Measurements from ENCODE around the gene EYA2. TPM values are rescaled to one million over a fixed set of nuclear protein-coding genes. Genes with fewer than 3 reads are reported as not detected.

EYA2 gene
- total and polyA plus RNA-seq, 4 donors: 1.6 to 4.4 (median 2.1) TPM

DNA sequence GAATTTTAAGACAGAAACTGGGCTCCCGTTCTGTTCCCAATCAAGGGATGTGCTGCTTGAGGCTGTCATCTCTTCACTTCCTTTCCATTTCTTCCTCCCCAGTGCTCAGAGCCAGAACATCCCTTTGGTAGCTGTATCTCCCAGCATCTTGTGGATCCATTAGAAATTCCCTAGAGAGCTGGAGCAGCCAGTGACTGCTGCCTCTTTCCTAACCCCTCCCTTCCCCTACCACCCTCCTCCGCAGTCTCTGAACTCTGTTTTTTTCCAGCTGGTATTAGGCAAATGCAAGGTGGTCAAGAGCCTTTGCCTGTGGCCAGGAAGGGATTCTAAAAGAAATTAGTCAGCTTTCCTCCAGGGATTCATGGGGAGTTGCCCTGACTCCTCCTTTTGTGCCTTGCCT is 208.0 kb downstream of the EYA2 start:
- Histone ChIP-seq H3K9me3 (ENCODE audit: control insufficient read depth in 4 of 4, insufficient read depth in 3 of 4, low read length in 3 of 4) (peaks cover 0 to 8% (median 1%) of the 10 kb centered on the region in 4 donors), H3K9ac (ENCODE audit: insufficient read depth in 1 of 2, low read length in 2 of 2) (no peak overlapping the region), H3K36me3 (ENCODE audit: control insufficient read depth in 4 of 4, insufficient read depth in 4 of 4, low read length in 4 of 4) (no peaks in the 10 kb centered on the region), H3K27ac (ENCODE audit: low read depth in 1 of 2, low read length in 1 of 2) (no peak overlapping the region), H3K4me1 (ENCODE audit: control insufficient read depth in 5 of 5, insufficient read depth in 5 of 5, low read length in 5 of 5) (peaks cover 0 to 8% (median 3%) of the 10 kb centered on the region in 5 donors), H3K4me3 (no peak overlapping the region), H3K27me3 (ENCODE audit: control insufficient read depth in 3 of 3, insufficient read depth in 3 of 3, low read length in 2 of 3) (no peaks in the 10 kb centered on the region)
- no peak for TF ChIP-seq CTCF (IDR thresholded peaks at IDR 0.05; ENCODE audit: control extremely low read depth, extremely low read depth)
- whole genome bisulfite sequencing, 2 donors: 59 to 61% methylated on average over 2 of the region's 2 CpGs
- DNase-seq (no peak), ATAC-seq (ENCODE audit: insufficient read depth, low FRiP score) (no peak)

- Histone ChIP-seq H3K9me3 (ENCODE audit: control insufficient read depth in 4 of 4, insufficient read depth in 3 of 4, low read length in 3 of 4) (peaks cover 0 to 19% (median 3%) of the 10 kb centered on the region in 4 donors), H3K9ac (ENCODE audit: insufficient read depth in 1 of 2, low read length in 2 of 2) (no peak overlapping the region), H3K36me3 (ENCODE audit: control insufficient read depth in 4 of 4, insufficient read depth in 4 of 4, low read length in 4 of 4) (no peaks in the 10 kb centered on the region), H3K27me3 (ENCODE audit: control insufficient read depth in 3 of 3, insufficient read depth in 3 of 3, low read length in 2 of 3) (no peaks in the 10 kb centered on the region), H3K4me3 (no peak overlapping the region), H3K4me1 (ENCODE audit: control insufficient read depth in 5 of 5, insufficient read depth in 5 of 5, low read length in 5 of 5) (no peaks in the 10 kb centered on the region), H3K27ac (ENCODE audit: low read depth in 1 of 2, low read length in 1 of 2) (no peak overlapping the region)
- no peak for ATAC-seq (ENCODE audit: insufficient read depth, low FRiP score)
- peak in 2 of 3 donors; percentile 29 to 52 for DNase-seq
- no peak for TF ChIP-seq CTCF (IDR thresholded peaks at IDR 0.05; ENCODE audit: control extremely low read depth, extremely low read depth)
- WGBS, 2 donors: 77 to 83% methylated on average over 7 of the region's 7 CpGs
These were observed 212.1 kb downstream of the EYA2 start for GRCh38 chr20:47106786-47107185.

- no peak for TF ChIP-seq CTCF (IDR thresholded peaks at IDR 0.05; ENCODE audit: control extremely low read depth, extremely low read depth)
- no peaks in the 10 kb centered on the region for H3K27me3 ChIP-seq (ENCODE audit: control insufficient read depth in 3 of 3, insufficient read depth in 3 of 3, low read length in 2 of 3)
- DNase-seq (no peak), ATAC-seq (ENCODE audit: insufficient read depth, low FRiP score) (no peak)
- H3K9me3 ChIP-seq (ENCODE audit: control insufficient read depth in 4 of 4, insufficient read depth in 3 of 4, low read length in 3 of 4): peaks cover 0 to 15% (median 2%) of the 10 kb centered on the region in 4 donors
- 84 to 86% methylated on average over 3 of the region's 3 CpGs for WGBS, 2 donors
- no peaks in the 10 kb centered on the region for H3K4me1 ChIP-seq (ENCODE audit: control insufficient read depth in 5 of 5, insufficient read depth in 5 of 5, low read length in 5 of 5)
- no peak overlapping the region for H3K4me3 ChIP-seq
- no peaks in the 10 kb centered on the region for H3K36me3 ChIP-seq (ENCODE audit: control insufficient read depth in 4 of 4, insufficient read depth in 4 of 4, low read length in 4 of 4)
- H3K9ac ChIP-seq (ENCODE audit: insufficient read depth in 1 of 2, low read length in 2 of 2): no peak overlapping the region
- H3K27ac ChIP-seq (ENCODE audit: low read depth in 1 of 2, low read length in 1 of 2): no peak overlapping the region
These were observed 214.4 kb downstream of the EYA2 start for GRCh38 chr20:47108994-47109393.

- TF ChIP-seq CTCF (IDR thresholded peaks at IDR 0.05; ENCODE audit: control extremely low read depth, extremely low read depth): no peak
- Histone ChIP-seq H3K4me1 (ENCODE audit: control insufficient read depth in 5 of 5, insufficient read depth in 5 of 5, low read length in 5 of 5) (no peaks in the 10 kb centered on the region), H3K4me3 (no peak overlapping the region), H3K27ac (ENCODE audit: low read depth in 1 of 2, low read length in 1 of 2) (no peak overlapping the region), H3K9ac (ENCODE audit: insufficient read depth in 1 of 2, low read length in 2 of 2) (no peak overlapping the region), H3K36me3 (ENCODE audit: control insufficient read depth in 4 of 4, insufficient read depth in 4 of 4, low read length in 4 of 4) (no peaks in the 10 kb centered on the region), H3K9me3 (ENCODE audit: control insufficient read depth in 4 of 4, insufficient read depth in 3 of 4, low read length in 3 of 4) (peaks cover 0 to 20% (median 2%) of the 10 kb centered on the region in 4 donors), H3K27me3 (ENCODE audit: control insufficient read depth in 3 of 3, insufficient read depth in 3 of 3, low read length in 2 of 3) (no peaks in the 10 kb centered on the region)
- ATAC-seq (ENCODE audit: insufficient read depth, low FRiP score) (no peak), DNase-seq (no peak)
- 49 to 77% methylated on average over 1 of the region's 1 CpG for WGBS, 2 donors
These were observed 216.2 kb downstream of the EYA2 start for GRCh38 chr20:47110819-47111218.
